ENCODE data around the gene ZIM2.

DNA sequence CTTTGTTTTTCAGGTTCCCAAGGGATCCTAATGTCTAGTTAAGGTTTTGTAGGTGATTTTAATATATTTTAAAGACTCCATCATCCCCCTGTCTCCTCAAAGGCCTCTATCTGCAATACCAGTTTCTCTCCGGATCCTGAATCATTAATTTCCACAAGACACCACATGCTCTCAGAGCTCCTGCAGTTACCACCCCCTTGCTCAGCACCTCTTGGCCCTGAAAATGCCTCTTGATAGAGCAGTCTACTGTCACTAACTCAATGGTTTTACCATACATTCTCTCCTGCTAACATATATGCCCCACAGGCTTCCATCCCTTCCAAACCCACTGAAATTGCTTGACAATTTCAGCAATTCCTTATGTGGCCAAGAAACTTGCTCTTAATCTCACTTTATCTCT lies 1.9 kb upstream of the ZIM2 start:
- TF ChIP-seq GATA2 (IDR thresholded peaks at IDR 0.05; ENCODE audit: low read depth, low read length), result no peak
- no peak for TF ChIP-seq GATA3 (IDR thresholded peaks at IDR 0.05; ENCODE audit: low read depth, low read length)

Data from SH-SY5Y (cell line).